ENCODE data around the gene RAB44. TPM values are rescaled to one million over a fixed set of nuclear protein-coding genes. Genes with fewer than 3 reads are reported as not detected.

RAB44 gene
- total and polyA plus RNA-seq, 2 of the 4 experiments (the other 2 are of a cell fraction): 0.03 TPM; not detected in 1

DNA sequence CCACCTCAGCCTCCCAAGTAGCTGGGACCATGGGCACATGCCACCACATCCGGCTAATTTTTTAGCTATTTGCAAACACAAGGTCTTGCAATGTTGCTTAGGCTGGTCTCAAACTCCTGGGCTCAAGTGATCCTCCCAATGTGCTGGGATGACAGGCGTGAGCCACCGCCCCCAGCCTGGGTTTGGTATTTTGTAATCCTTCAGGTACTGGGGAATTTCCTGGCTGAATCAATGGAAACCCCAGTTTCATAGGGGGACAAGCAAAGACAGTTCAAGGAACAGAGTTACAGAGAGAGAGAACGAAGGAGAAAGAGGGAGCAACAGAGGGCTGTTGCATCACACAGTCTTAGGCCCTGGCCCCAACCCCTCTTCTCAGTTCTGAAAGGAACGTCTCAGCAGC lies 35.7 kb downstream of the RAB44 start:
- dilution Hi-C loops (cut with HindIII; ENCODE audit: low sequenced_read_pairs, unreplicated experiment) (no loop called here), in situ Hi-C loops (cut with MboI; ENCODE audit: low sequenced_read_pairs) (no loop called here), intact Hi-C loops (cut with micrococcal nuclease) (no loop called here)
- no peak overlapping the region for H3K27ac ChIP-seq (ENCODE audit: insufficient read depth, low read length)
- no peak overlapping the region for H4K91ac ChIP-seq (ENCODE audit: insufficient read depth, low read depth, low read length)
- H3K56ac ChIP-seq (ENCODE audit: extremely low read depth, insufficient read depth, low read length): no peak overlapping the region
- no peak overlapping the region for H2BK5ac ChIP-seq (ENCODE audit: low read depth, low read length, poor library complexity, severe bottlenecking)
- no peaks in the 10 kb centered on the region for H3K9me3 ChIP-seq (ENCODE audit: control insufficient read depth, insufficient read depth, low read length)
- no peak for TF ChIP-seq CHD1 (IDR thresholded peaks at IDR 0.05; ENCODE audit: low read depth, low read length)
- TF ChIP-seq POLR2A (IDR thresholded peaks at IDR 0.05; ENCODE audit: low read depth, low read length): no peak
- TF ChIP-seq FOS (IDR thresholded peaks at IDR 0.05; ENCODE audit: low read depth, low read length): no peak
- no peak for TF ChIP-seq MAFK (IDR thresholded peaks at IDR 0.05; ENCODE audit: low read depth, low read length)
- TF ChIP-seq, protein P1, sequence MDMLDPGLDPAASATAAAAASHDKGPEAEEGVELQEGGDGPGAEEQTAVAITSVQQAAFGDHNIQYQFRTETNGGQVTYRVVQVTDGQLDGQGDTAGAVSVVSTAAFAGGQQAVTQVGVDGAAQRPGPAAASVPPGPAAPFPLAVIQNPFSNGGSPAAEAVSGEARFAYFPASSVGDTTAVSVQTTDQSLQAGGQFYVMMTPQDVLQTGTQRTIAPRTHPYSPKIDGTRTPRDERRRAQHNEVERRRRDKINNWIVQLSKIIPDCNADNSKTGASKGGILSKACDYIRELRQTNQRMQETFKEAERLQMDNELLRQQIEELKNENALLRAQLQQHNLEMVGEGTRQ (IDR thresholded peaks at IDR 0.05; ENCODE audit: low read depth, low read length): no peak
- TF ChIP-seq RFX5 (IDR thresholded peaks at IDR 0.05; ENCODE audit: low read depth, low read length): no peak
- TF ChIP-seq, protein P2, sequence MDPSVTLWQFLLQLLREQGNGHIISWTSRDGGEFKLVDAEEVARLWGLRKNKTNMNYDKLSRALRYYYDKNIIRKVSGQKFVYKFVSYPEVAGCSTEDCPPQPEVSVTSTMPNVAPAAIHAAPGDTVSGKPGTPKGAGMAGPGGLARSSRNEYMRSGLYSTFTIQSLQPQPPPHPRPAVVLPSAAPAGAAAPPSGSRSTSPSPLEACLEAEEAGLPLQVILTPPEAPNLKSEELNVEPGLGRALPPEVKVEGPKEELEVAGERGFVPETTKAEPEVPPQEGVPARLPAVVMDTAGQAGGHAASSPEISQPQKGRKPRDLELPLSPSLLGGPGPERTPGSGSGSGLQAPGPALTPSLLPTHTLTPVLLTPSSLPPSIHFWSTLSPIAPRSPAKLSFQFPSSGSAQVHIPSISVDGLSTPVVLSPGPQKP (IDR thresholded peaks at IDR 0.05; ENCODE audit: borderline replicate concordance, low read depth, low read length): no peak
- TF ChIP-seq, protein P3, sequence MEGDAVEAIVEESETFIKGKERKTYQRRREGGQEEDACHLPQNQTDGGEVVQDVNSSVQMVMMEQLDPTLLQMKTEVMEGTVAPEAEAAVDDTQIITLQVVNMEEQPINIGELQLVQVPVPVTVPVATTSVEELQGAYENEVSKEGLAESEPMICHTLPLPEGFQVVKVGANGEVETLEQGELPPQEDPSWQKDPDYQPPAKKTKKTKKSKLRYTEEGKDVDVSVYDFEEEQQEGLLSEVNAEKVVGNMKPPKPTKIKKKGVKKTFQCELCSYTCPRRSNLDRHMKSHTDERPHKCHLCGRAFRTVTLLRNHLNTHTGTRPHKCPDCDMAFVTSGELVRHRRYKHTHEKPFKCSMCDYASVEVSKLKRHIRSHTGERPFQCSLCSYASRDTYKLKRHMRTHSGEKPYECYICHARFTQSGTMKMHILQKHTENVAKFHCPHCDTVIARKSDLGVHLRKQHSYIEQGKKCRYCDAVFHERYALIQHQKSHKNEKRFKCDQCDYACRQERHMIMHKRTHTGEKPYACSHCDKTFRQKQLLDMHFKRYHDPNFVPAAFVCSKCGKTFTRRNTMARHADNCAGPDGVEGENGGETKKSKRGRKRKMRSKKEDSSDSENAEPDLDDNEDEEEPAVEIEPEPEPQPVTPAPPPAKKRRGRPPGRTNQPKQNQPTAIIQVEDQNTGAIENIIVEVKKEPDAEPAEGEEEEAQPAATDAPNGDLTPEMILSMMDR (conservative IDR thresholded peaks at IDR 0.05; ENCODE audit: low read depth, low read length): no peak
- no peak for TF ChIP-seq RCOR1 (IDR thresholded peaks at IDR 0.05; ENCODE audit: insufficient replicate concordance, low read length)
- TF ChIP-seq MAZ (IDR thresholded peaks at IDR 0.05; ENCODE audit: borderline replicate concordance, low read depth, low read length): no peak
- no peak for TF ChIP-seq MXI1 (IDR thresholded peaks at IDR 0.05; ENCODE audit: borderline replicate concordance, low read depth, low read length)
- TF ChIP-seq CEBPB (IDR thresholded peaks at IDR 0.05; ENCODE audit: low read depth, low read length): no peak
- no peak for TF ChIP-seq RAD21 (IDR thresholded peaks at IDR 0.05; ENCODE audit: low read length)
- TF ChIP-seq NFE2L2 (IDR thresholded peaks at IDR 0.05; ENCODE audit: low read depth, low read length): no peak
- no peak for TF ChIP-seq BHLHE40 (IDR thresholded peaks at IDR 0.05; ENCODE audit: low read depth, low read length)
- H2BK15ac ChIP-seq (ENCODE audit: low read depth, low read length): no peak overlapping the region
- no peak overlapping the region for H3K23ac ChIP-seq (ENCODE audit: low read depth, low read length)
- no peak overlapping the region for H2AK5ac ChIP-seq (ENCODE audit: low read depth, low read length)
- H3K79me1 ChIP-seq (ENCODE audit: low read depth in 1 of 2, low read length in 2 of 2): no peaks in the 10 kb centered on the region
- H3K36me3 ChIP-seq (ENCODE audit: control insufficient read depth, insufficient read depth, low read length): no peaks in the 10 kb centered on the region
- 90% methylated on average over 2 of the region's 5 CpGs; no CpG with 5 or more reads in 1 of the 2 experiments for WGBS, 2 experiments (ENCODE audit: extremely low coverage in 2 of 2, insufficient read length in 1 of 2)
- no peak overlapping the region for H3K4me2 ChIP-seq (ENCODE audit: low read depth, low read length)
- no peak overlapping the region for H2BK20ac ChIP-seq (ENCODE audit: low read depth, low read length)
- H4K8ac ChIP-seq (ENCODE audit: low read depth in 2 of 2, low read length in 2 of 2): no peak overlapping the region
- no peak overlapping the region for H2AK9ac ChIP-seq (replicated peaks; ENCODE audit: low read depth, low read length, poor library complexity)
- no peaks in the 10 kb centered on the region for H4K20me1 ChIP-seq (ENCODE audit: insufficient read depth, low read length)
- no peak overlapping the region for H3K4ac ChIP-seq (ENCODE audit: low read depth, low read length)
- H3K4me1 ChIP-seq (ENCODE audit: control insufficient read depth, insufficient read depth, low read length): peaks cover 12% of the 10 kb centered on the region
- POLR2A ChIA-PET (ENCODE audit: unreplicated experiment): no interaction called here
- DNase-seq (no peak), ATAC-seq (ENCODE audit: low read depth) (no peak)
- no peak overlapping the region for H3K18ac ChIP-seq (ENCODE audit: low read depth, low read length)
- peaks cover 2% of the 10 kb centered on the region; the same call in 1 of the 2 replicates for H3K27me3 ChIP-seq (ENCODE audit: control insufficient read depth, insufficient read depth, low read length)
- no peaks in the 10 kb centered on the region; the same call in 1 of the 2 replicates for H3K9me1 ChIP-seq (ENCODE audit: insufficient read depth, low read length)
- no TSS peak for BruUV-seq (replicated peaks)
- H3K14ac ChIP-seq (replicated peaks; ENCODE audit: low read depth, low read length): no peak overlapping the region
- H3K4me3 ChIP-seq (ENCODE audit: insufficient read depth, low read depth, low read length): no peak overlapping the region
- no peak overlapping the region for H2AFZ ChIP-seq (replicated peaks; ENCODE audit: low read length, poor library complexity)
- no peak overlapping the region for H2BK120ac ChIP-seq (ENCODE audit: low read depth, low read length)
- H4K5ac ChIP-seq (ENCODE audit: low read depth, low read length): no peak overlapping the region
- CTCF ChIA-PET: no interaction called here
- H3K9ac ChIP-seq (ENCODE audit: low read depth, low read length): no peak overlapping the region

Data from IMR-90 (cell line).